Ishikawa (cell line): ENCODE measurements around the gene BRD3.

Source experiments
- CEBPB ChIP-seq: IDR thresholded peaks from 2 replicates; pipeline ENCODE4 v1.6.1; 2012
- CREB1 ChIP-seq: IDR thresholded peaks from 2 replicates; pipeline ENCODE4 v1.6.1; 2012; ENCODE audit warnings: low read depth
- EGR1 ChIP-seq: IDR thresholded peaks from 2 replicates; pipeline ENCODE4 v1.6.1; 2012
- EP300 ChIP-seq: IDR thresholded peaks from 2 replicates; pipeline ENCODE4 v1.6.1; 2012; ENCODE audit warnings: borderline replicate concordance
- FOXM1 ChIP-seq: IDR thresholded peaks from 2 replicates; pipeline ENCODE4 v1.6.1; 2012; ENCODE audit warnings: low read depth, borderline replicate concordance
- NFIC ChIP-seq: IDR thresholded peaks from 2 replicates; pipeline ENCODE4 v1.6.1; 2012
- RAD21 ChIP-seq: IDR thresholded peaks from 2 replicates; pipeline ENCODE4 v1.6.1; 2012; ENCODE audit warnings: low read depth
- TAF1 ChIP-seq: IDR thresholded peaks from 2 replicates; pipeline ENCODE4 v1.6.1; 2012; ENCODE audit warnings: low read depth, mild to moderate bottlenecking
- TCF12 ChIP-seq: IDR thresholded peaks from 2 replicates; pipeline ENCODE4 v1.6.1; 2012; ENCODE audit warnings: low read depth
- TEAD4 ChIP-seq: IDR thresholded peaks from 2 replicates; pipeline ENCODE4 v1.6.1; 2012
- YY1 ChIP-seq: IDR thresholded peaks from 2 replicates; pipeline ENCODE4 v1.6.1; 2012; ENCODE audit warnings: low read depth
- ZBTB7A ChIP-seq: IDR thresholded peaks from 2 replicates; pipeline ENCODE4 v1.6.1; 2012; ENCODE audit warnings: low read depth
- TF ChIP-seq, protein P1 (sequence below): IDR thresholded peaks from 2 replicates; pipeline ENCODE4 v1.6.1; 2012; ENCODE audit warnings: low read depth, mild to moderate bottlenecking
- TF ChIP-seq, protein P2 (sequence below): IDR thresholded peaks from 2 replicates; pipeline ENCODE4 v1.6.1; 2012
- TF ChIP-seq, protein P3 (sequence below): IDR thresholded peaks from 2 replicates; pipeline ENCODE4 v1.6.1; 2012

Gene BRD3

DNA sequence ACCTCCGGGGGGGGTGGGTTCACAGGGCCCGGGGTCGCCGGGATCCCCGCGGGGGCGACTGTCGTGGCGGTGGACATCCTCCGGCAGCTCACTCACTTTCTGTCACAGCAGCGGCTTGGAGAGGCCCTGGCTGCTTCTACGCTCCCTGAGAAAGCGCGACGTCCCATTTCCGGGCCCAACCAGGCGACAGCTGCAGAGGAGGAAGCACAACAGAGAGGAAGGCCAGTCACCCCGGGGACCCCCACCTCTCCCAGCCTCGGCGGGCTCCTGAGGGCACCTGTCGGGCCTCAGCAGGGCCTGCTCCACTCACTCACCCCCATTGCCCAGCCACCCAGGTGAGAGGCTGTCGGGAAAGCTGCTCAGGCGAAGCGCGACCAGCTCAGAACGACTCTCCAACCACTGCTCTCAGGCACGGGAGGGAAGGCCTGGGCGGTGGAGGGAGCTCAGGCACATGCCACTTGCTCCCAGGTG lies 14.4 kb downstream of the BRD3 start:
- TF ChIP-seq EP300 = no peak
- no peak for TF ChIP-seq CREB1
- TF ChIP-seq, protein P1, sequence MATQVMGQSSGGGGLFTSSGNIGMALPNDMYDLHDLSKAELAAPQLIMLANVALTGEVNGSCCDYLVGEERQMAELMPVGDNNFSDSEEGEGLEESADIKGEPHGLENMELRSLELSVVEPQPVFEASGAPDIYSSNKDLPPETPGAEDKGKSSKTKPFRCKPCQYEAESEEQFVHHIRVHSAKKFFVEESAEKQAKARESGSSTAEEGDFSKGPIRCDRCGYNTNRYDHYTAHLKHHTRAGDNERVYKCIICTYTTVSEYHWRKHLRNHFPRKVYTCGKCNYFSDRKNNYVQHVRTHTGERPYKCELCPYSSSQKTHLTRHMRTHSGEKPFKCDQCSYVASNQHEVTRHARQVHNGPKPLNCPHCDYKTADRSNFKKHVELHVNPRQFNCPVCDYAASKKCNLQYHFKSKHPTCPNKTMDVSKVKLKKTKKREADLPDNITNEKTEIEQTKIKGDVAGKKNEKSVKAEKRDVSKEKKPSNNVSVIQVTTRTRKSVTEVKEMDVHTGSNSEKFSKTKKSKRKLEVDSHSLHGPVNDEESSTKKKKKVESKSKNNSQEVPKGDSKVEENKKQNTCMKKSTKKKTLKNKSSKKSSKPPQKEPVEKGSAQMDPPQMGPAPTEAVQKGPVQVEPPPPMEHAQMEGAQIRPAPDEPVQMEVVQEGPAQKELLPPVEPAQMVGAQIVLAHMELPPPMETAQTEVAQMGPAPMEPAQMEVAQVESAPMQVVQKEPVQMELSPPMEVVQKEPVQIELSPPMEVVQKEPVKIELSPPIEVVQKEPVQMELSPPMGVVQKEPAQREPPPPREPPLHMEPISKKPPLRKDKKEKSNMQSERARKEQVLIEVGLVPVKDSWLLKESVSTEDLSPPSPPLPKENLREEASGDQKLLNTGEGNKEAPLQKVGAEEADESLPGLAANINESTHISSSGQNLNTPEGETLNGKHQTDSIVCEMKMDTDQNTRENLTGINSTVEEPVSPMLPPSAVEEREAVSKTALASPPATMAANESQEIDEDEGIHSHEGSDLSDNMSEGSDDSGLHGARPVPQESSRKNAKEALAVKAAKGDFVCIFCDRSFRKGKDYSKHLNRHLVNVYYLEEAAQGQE = no peak
- no peak for TF ChIP-seq FOXM1
- TF ChIP-seq, protein P2, sequence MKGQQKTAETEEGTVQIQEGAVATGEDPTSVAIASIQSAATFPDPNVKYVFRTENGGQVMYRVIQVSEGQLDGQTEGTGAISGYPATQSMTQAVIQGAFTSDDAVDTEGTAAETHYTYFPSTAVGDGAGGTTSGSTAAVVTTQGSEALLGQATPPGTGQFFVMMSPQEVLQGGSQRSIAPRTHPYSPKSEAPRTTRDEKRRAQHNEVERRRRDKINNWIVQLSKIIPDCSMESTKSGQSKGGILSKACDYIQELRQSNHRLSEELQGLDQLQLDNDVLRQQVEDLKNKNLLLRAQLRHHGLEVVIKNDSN = no peak
- TF ChIP-seq TCF12 = no peak
- no peak for TF ChIP-seq ZBTB7A
- TF ChIP-seq NFIC = no peak
- no peak for TF ChIP-seq CEBPB
- no peak for TF ChIP-seq RAD21
- TF ChIP-seq, protein P3, sequence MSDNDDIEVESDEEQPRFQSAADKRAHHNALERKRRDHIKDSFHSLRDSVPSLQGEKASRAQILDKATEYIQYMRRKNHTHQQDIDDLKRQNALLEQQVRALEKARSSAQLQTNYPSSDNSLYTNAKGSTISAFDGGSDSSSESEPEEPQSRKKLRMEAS = no peak
- no peak for TF ChIP-seq YY1
- TF ChIP-seq TEAD4 = no peak
- TF ChIP-seq TAF1 = no peak
- no peak for TF ChIP-seq EGR1

DNA sequence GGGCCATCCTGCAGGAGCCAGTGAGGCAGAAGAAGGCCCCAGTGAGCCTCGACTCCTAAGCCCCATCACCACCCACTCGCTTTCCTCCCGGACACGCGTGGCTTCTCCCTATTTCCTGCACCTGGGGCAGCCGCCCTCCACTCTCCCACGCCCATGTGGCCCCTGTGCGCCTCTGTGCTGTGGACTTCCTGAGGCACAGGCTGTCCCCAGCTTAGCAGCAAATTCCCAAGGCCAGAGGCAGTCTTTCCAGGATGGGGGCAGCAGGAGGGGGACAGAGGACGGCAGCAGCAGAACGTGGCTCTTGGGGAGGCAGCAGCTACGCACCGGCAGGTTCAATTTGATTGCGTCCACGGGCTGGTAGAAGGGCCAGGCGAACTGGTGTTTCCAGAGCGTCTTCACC lies 14.9 kb downstream of the BRD3 start:
- TF ChIP-seq, protein P1 = no peak
- no peak for TF ChIP-seq CEBPB
- TF ChIP-seq TEAD4 = no peak
- no peak for TF ChIP-seq EGR1
- no peak for TF ChIP-seq NFIC

DNA sequence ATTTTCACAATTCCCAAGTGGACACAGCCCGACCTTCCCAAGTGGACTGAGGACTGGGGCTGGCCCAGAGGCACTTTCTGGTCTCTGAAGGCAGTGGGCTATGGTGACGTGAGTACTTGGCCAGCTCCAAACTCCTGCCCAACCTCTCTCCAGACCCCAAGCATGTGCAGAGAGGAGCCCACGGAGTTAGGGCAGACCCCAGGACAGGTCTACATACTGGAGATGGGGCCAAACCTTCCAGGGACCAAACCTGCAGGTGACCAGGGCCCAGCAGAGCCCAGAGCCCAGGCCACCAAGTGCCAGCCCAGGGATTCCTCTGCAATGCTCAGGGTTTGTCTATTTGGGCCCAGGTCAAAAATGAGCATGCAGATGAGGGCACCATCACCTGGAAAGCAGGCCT lies 15.3 kb downstream of the BRD3 start:
- TF ChIP-seq ZBTB7A (no peak), FOXM1 (no peak), CEBPB (no peak), TEAD4 (no peak), RAD21 (no peak), EP300 (no peak), CREB1 (no peak), YY1 (no peak), TAF1 (no peak), NFIC (no peak), TCF12 (no peak), EGR1 (no peak)
- TF ChIP-seq, protein P2 = no peak
- TF ChIP-seq, protein P1 = no peak
- TF ChIP-seq, protein P3 = no peak

DNA sequence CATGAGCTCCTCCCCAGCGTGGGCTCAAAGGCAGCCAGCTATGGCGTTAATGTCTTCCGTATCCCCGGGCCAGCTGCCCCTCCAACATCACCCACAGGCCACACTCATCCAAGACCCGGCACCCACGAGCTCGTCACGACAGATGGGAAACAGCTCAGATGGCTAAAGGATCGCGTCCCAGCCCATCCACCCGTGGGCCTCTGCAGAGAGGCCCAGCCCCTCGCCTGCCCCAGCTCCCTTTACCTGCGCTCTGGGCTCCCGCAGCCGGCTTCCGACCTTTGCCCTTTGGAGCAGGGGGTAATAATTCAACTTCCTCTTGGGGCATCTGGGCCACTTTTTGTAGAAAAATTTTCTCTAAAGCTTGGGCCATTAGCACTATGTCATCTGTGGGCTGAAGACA lies 16.5 kb downstream of the BRD3 start:
- TF ChIP-seq CEBPB (no peak), EP300 (no peak), ZBTB7A (no peak), RAD21 (no peak), NFIC (no peak), TEAD4 (no peak), YY1 (no peak), CREB1 (no peak), EGR1 (no peak)
- TF ChIP-seq, protein P1 = no peak
- TF ChIP-seq, protein P2 = no peak
